HG02885 (cell line): Measurements from ENCODE around the gene PFKFB2.

Source experiments
- ATAC-seq: cut with Tn5 transposase; IDR thresholded peaks from one replicate; pipeline ENCODE4 v1.9.1; 2021; ENCODE audit warnings: mild to moderate bottlenecking; ENCODE audit not compliant: unreplicated experiment, poor library complexity

PFKFB2 gene

DNA sequence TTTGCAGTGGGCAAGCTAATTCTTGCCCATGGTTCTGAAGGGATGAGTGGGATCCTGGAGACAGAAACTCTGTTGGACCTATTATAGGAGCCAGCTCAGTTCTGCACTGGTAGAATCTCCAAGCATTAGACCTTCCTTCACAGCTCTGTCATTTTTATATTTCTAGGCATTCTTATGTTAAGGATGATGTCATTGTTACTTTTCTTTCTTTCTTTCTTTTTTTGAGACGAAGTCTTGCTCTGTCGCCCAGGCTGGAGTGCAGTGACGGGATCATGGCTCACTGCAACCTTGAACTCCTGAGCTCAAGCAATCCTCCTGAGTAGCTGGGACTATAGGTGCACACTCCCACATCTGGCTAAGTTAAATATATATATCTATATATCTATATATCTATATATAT, 7.5 kb downstream of the PFKFB2 start:
- no peak for ATAC-seq

- no peak for ATAC-seq
Observed at GRCh38 chr1:207062058-207062457, 9.0 kb downstream of the PFKFB2 start.

GRCh38 chr1:207063014-207063413, 9.9 kb downstream of the PFKFB2 start:
- ATAC-seq, result no peak

GRCh38 chr1:207064561-207064960, 11.5 kb downstream of the PFKFB2 start:
- no peak for ATAC-seq

DNA sequence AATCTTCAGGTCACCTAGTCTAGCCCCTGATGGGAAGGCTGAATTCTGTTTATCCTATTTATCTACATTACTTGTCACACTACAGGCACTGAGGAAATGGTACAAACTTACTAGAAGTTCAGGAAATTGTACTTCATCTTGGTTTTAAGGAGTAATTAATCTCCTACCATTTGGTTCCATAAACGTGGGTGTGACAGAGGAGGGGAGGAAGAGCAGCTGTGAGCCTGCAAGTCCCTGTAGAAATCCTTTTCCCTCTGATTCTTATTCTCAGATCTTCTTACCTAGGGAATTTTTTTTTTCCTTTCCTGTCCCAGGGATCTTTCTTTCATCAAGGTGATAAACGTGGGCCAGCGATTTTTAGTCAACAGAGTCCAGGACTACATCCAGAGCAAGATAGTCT, 14.1 kb downstream of the PFKFB2 start:
- ATAC-seq, result no peak

DNA sequence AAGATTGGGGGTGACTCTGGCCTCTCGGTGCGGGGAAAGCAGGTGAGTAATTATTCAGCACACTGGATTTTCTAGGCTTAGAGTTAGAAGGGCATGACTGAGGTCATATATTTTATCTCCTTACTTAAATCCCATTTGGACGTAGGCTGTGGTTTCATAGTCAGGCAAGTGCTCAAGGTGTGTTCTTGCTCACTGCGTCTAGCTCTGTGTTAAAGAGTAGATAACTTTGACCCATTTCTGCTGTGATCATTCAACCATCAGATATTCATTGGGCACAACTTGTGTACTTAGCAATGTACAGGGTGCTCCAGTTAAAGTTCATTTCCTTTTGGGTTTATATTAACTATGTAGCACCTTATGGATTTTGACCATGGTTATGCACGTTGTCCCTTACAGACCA, 14.6 kb downstream of the PFKFB2 start:
- ATAC-seq, result no peak

DNA sequence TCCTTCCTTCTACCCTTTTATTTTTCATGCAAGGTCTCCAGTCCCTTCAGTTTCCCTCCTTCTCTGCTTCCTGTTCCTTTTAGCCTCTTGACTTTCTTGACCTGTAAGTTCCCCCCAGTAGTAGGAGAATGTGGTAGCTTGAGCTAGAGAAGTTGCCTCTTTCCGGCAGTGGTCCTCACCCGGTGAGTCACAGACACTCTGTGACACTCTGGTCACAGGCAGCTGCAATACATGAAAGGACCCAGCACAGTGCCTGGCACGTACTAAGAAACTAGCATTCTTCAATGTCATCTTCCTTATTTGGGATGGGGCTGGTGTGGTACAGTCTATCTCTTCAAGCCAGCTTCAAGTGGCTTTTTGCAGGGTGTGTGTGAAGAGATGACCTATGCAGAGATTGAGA, 16.0 kb downstream of the PFKFB2 start:
- no peak for ATAC-seq

GRCh38 chr1:207069858-207070506, 16.9 kb downstream of the PFKFB2 start:
- peak; percentile 52 for ATAC-seq

DNA sequence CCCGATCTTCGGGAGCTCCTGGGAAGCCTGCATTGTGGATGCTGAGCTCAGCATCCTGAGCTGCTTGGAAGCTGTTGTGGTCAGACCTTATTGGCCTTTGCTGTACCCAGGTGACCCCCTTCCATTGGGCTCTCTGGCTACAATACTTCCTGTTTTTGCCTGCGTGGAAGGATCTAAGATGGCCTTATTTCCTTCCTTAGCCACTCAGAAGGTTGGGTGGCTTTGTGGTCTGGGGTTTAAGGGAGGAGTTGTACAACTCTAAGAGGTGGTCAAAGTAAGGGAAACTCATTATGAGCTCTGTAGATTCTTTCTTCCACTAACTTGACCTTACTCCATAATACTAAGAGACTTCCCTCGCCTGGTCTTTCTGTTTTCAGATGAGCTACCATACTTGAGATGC, 17.7 kb downstream of the PFKFB2 start:
- no peak for ATAC-seq

GRCh38 chr1:207071426-207071825, 18.4 kb downstream of the PFKFB2 start:
- ATAC-seq, result no peak

DNA sequence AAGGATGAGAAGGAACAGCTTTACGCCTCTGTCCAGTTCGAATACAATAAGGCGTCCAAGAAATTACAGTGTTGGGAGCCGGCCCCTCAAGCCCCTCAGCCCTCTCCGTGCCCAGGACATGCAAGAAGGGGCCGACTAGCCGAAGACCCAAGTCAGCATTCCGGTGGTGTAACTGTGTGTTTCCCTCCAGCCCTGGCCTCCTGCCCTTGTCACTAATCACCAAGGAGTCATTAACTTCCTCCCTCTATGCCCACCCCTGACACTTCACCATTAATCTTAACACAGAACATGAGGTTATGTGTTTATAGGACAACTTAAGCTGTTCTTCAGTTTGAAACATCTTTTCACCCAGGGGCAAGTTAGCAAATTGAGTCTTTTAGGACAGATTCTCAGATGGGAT, 19.2 kb downstream of the PFKFB2 start:
- no peak for ATAC-seq

GRCh38 chr1:207073906-207074820, 21.1 kb downstream of the PFKFB2 start:
- no peak for ATAC-seq

GRCh38 chr1:207076181-207076955, 23.3 kb downstream of the PFKFB2 start:
- no peak for ATAC-seq

GRCh38 chr1:207077012-207077411, 23.9 kb downstream of the PFKFB2 start:
- no peak for ATAC-seq

GRCh38 chr1:207077470-207078377, 24.6 kb downstream of the PFKFB2 start:
- ATAC-seq, result no peak

GRCh38 chr1:207078578-207079132, 25.6 kb downstream of the PFKFB2 start:
- no peak for ATAC-seq

GRCh38 chr1:207079706-207080241, 26.7 kb downstream of the PFKFB2 start:
- ATAC-seq, result no peak

DNA sequence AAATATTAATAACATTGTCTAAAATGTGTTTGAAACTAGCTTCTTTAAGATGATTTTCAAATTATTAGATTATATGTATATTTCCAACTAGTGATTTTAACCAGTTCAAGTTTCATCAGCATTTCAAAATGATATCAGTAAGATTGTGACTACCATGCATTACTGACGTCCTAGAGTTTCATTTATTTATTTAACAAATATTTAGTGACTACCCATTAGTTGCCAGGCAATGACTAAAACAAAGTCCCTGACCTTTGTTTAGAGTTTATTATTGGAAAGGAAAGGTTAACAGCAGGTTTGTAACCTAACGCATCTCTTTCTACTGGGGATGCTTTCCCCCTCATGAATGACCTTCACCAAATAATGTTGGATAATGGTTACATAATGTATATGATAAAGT, 28.0 kb downstream of the PFKFB2 start:
- ATAC-seq, result no peak

- no peak for ATAC-seq
Observed at GRCh38 chr1:207081806-207082205, 28.7 kb downstream of the PFKFB2 start.
